OCI-LY3 (cell line): ENCODE data around the gene OSTN.

Experiments used
- EZH2phosphoT487 ChIP-seq: fragments of 200-600 bp; shearing (Covaris generic); IDR thresholded peaks from 2 replicates; pipeline ENCODE4 v1.6.1; 2018; ENCODE audit warnings: antibody characterized with exemption, mixed run types, low read depth
- TF ChIP-seq, protein P1 (sequence below): fragments of 200-600, 300-600 bp; sonication (generic); IDR thresholded peaks from 2 replicates; pipeline ENCODE4 v1.5.1; 2014; ENCODE audit warnings: antibody characterized with exemption, low read length, low read depth

GRCh38 chr3:191154827-191155226, 44.2 kb upstream of the OSTN start:
- TF ChIP-seq, protein P1, sequence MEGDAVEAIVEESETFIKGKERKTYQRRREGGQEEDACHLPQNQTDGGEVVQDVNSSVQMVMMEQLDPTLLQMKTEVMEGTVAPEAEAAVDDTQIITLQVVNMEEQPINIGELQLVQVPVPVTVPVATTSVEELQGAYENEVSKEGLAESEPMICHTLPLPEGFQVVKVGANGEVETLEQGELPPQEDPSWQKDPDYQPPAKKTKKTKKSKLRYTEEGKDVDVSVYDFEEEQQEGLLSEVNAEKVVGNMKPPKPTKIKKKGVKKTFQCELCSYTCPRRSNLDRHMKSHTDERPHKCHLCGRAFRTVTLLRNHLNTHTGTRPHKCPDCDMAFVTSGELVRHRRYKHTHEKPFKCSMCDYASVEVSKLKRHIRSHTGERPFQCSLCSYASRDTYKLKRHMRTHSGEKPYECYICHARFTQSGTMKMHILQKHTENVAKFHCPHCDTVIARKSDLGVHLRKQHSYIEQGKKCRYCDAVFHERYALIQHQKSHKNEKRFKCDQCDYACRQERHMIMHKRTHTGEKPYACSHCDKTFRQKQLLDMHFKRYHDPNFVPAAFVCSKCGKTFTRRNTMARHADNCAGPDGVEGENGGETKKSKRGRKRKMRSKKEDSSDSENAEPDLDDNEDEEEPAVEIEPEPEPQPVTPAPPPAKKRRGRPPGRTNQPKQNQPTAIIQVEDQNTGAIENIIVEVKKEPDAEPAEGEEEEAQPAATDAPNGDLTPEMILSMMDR = no peak
- TF ChIP-seq EZH2phosphoT487 = no peak
